Activated CD4-positive, alpha-beta T cell treated with anti-CD3 and anti-CD28 coated beads, Interleukin-2, Interleukin-6, amounts not matched to agents 100 ng/mL and 50 ng/mL, durations not matched to agents 16 hours and 8 hours (primary cell): ENCODE data around the gene RCC2.

Source experiments
- DNase-seq: peaks from one replicate; pipeline ENCODE4 v3.0.0-alpha.2; 2020

Gene RCC2

GRCh38 chr1:17441993-17442357 is 2.5 kb upstream of the RCC2 start:
- DNase-seq = no peak

DNA sequence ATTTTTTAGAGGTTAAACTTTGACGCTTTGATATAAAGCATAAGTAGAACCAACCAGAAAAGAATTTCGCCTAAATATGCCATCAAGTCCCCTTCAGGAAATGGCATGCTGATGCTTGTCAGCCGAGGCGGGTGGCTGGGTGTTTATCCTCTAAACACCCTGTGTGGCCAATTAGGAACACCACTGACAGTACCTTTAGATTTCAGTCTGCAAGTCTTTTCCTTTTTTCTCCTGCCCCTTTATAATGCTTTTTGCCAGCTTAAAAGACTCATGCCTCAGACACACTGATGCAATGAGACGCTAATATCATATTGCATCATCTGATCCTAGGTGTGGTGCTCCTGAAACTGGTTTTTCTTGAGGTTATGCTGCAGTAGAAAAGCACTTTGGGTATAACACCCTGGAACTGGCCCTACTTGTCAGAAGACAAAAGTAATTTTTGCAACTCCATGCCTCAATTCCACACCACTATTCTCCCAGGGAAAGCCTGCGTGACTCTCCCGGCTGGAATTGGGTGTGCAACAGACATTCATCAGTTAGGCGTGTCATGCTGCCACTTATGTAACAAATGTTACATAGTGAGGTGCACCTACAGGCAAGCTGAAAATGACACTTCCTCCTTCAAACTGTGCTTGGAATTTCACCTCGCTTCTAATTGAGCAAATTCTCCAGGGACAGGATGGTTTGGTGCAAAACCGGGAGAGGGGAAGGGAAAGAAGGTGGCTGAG is 2.0 kb upstream of the RCC2 start:
- DNase-seq = peak; percentile 54

GRCh38 chr1:17440827-17441168 is 1.3 kb upstream of the RCC2 start:
- no peak for DNase-seq

DNA sequence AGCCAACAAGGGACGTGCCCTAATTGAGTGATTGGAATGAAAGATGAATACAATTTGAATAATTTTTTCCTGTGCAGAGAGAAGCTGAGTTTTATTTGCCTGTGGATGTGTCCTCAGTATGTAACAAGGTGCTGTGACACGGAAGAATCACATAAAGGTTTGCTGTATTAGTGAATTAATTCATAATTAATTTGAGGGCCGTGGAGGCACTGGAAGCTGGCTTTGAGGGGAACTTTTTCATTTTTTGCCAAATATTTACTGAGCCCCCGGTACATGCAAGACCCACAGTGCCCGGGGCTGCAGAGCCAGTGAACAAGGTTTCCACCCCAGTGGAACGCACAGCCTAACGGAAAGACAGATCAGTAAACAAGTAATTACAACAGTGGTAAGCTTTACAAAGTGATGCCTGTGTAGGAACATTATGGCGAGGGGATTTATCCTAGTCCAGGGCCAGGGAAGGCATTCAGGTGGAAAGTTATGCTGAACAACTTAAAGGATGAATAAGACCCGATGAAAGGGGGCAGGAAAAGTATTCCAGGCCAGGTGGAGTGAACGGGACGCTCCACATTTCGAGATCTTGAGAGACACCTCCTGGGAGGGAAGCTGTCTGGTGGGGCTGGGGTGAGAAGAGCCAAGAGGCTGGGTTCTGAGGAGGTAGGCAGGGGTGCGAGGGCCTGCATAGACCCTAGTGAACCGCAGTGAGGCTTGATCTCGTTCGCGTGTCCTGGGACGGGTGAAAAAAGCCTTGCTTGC is 773 bp upstream of the RCC2 start:
- DNase-seq = no peak

DNA sequence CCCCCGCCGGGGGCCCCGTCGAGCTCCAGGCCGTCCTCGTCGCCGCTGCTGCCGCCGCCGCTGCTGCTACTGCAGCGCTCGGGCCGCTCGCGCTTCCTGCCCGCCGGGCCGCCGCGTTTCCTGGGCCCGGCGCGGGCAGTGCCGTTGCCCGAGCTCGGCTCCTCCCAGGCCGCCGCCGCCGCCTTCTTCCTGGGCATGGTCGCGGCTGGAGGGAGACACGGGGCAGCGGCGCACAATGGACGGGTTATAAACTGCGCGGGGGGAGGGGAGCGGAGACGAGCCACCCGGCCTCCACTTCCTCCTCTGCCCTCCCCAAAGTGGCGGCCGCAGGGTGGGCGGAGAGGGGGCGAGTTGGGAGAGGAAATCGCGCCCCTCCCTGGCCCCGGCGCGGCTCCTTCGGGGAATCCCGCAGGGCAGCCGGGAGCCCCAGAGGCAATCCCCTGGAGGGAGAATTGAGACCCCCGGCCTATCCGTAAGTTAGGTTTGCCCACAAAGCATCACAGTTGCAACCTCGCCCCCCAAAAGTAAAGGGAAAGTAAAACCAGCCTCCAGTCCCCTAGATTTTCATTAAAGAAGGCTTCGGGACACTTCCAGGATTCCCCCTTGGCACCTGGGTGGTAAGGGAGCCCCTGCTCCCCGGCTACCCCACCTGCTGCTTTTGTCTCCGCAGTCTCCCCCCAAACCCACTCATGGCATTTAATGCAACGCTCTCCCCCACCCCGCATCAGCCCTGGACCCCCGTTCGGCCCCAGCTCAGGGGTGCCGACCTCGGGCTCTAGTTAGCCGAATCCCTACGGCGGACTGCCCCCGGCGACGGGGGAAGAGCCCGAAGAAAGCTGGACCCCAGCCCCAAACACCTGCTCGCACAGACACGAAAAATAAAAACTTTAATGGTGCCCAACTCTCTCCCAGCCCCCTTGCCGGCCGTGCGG is 893 bp downstream of the RCC2 start:
- DNase-seq = peak; percentile 82

- DNase-seq = peak; percentile 57
Measured at GRCh38 chr1:17437580-17438317, 1.7 kb downstream of the RCC2 start.

- DNase-seq = no peak
Measured at GRCh38 chr1:17437260-17437579, 2.3 kb downstream of the RCC2 start.

- DNase-seq = no peak
Measured at GRCh38 chr1:17436380-17437174, 2.9 kb downstream of the RCC2 start.

GRCh38 chr1:17434601-17435000 is 4.9 kb downstream of the RCC2 start:
- no peak for DNase-seq

- DNase-seq = no peak
Measured at GRCh38 chr1:17434016-17434415, 5.5 kb downstream of the RCC2 start.

- no peak for DNase-seq
Measured at GRCh38 chr1:17433261-17433660, 6.2 kb downstream of the RCC2 start.

- no peak for DNase-seq
Measured at GRCh38 chr1:17432412-17432811, 7.1 kb downstream of the RCC2 start.

GRCh38 chr1:17429183-17429582 is 10.3 kb downstream of the RCC2 start:
- no peak for DNase-seq

DNA sequence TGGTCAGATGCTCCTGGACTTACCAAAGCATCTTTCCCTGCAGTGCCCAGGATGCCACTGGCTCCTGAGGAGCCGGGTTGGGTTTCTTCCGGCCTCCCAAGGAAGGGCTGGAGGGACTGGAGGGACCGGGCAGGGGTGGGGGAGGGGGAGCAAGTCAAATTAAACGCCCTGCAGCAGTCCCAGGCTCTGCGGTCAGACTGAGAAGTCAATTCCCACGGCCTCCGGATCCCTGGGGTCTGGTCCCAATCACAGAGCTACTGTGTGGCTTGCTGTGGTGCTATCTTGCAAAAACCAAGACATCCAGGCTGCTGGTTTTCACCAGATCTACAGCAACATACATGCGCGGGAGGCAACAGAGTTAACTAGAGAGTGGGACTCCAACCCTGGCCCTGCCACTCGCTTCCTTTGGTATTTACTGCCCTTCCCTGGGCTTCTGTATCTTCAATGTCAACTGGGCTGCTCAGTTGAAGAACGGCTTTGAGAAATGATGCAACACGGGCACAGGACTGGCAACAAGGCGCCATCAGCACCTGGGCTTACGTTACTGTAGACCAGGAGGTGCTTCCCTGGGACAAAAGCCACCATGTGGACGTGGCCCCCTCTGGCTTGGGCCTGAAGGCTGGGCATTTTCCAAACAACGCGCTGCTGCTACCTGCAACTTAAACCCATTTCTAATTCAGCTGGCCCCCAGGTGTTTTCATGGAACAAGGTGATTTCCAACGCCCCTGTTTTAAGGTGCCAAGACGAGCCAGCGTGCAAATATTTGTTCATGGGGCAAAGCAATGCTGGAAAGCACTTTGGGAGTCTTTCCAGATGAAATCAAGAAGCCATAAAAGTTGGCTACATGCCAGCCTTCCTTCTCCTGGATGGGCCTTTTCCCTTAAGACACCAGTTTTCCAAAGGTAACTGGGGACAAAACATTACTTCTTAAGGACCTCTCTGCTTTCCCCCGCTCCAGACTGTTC is 11.5 kb downstream of the RCC2 start:
- no peak for DNase-seq

DNA sequence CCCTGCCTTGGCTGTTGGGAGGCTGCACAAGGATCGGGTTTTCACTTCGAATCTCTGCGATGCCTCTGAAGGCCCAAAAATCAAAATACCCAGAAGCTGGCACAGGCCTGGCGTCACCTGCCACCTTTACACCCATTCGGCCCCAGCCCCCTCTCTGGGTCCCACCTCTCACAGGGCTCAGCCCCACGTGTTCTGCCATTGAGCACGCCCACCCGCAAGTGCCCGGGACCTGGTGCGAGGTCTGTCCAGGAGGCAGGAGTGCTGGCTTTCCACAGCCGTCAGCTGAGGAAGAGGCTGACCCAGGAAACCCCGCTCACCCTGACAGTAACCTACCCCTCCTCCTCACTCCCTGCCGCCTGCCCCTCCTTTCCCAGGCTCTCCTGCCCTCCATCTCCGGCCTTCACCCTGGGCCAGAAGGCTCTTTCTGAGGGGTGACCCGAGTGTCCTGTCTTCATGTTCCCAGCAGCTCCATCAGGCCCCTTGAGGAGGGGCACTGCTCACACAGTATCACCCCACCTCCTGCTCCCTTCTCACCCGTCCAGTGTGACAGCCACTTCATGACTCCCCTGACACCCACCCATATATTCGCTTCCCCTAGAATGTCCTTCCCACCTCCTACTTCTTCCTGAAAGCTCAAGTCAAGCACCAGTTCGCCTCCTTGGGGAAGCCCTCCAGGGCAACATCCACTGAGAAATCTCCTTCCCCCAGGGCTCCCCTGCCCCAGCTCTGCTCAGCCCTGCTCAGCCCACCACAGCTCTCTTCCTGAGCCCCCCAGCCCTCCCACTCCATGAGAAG is 13.5 kb downstream of the RCC2 start:
- no peak for DNase-seq

GRCh38 chr1:17423781-17424245 is 15.7 kb downstream of the RCC2 start:
- DNase-seq = no peak

GRCh38 chr1:17422461-17422860 is 17.0 kb downstream of the RCC2 start:
- no peak for DNase-seq

DNA sequence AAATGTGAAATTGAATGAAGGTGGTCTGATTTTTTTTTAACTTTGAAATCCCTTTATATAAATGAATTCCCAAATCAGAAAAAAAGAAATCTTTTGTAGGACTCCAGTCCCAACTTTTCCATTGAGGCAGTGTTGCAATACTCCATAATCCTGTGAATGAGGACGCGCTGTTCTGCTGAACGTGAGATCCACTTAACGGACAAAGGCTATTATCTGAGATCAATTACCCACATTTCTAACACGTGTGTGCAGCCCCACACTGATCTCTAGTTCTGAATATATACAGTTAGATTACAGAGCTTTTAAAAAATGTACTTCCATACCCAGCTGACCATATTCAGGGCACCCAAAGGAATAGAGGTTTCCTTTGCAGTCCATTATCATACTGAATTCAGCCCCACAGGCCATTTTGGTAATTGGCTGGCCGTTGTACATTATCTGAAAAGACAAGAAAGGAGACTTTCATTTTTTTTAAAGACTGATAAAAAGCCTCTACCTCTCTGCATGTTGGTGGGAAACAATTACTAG is 19.0 kb downstream of the RCC2 start:
- DNase-seq = no peak

DNA sequence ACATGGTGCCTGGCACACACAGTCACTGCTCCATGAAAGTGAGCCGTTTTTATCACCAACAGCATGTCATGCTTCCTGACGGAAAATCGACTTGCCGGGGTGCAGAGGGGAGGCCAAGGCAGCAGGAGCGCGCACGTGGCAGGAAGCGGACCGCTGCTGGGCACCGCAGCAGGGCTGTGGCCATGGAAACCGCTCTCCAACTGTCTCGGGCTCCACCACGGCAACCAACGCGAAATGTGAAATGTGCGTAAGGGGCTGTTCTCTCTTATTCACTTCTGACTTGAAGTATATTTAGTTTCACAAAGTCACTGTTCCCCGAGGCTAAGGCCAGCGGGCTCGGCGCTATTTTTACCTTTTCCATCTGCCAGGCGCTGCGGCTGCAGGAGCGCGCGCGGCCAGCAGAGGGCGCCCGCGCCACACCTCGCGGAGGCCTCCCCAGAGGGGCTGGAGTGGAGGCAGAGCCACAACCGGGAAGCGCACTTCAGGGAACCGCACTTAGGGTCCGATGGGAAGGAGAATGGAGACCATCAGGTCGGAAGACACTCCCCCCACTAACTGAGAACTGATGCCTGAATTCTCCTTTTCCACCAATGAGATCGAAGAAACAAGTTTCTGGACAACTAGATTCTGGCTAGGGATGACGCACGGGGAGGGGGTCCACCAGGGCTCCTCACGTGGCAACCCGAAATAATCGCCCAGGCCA is 19.7 kb downstream of the RCC2 start:
- DNase-seq = peak; percentile 70
